ENCODE data around the gene CCM2. TPM values are rescaled to one million over a fixed set of nuclear protein-coding genes. Genes with fewer than 3 reads are reported as not detected.

CCM2 gene
- total and polyA plus RNA-seq, 2 of the 8 experiments (the other 6 are each of a cell fraction or from before 2014, with no cell fraction given): 31.6 to 41.2 TPM

DNA sequence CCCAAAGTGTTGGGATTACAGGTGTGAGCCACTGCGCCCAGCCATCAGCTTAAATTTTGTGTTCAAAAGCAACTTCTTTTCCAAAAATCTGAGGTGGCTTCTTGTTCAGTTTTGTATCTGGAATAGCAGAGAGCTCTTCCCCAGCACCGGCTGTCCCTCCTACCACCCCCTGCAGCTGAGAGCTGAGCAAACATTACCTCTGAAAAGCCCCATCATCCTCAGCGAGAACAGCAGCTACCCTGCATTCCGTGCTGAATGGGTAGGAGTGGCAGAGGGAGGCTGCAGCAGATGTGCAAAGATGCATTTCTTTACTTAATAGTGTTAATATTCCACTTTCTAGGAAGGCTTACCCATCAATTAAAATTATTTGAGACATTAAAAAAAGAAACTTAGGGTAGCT lies 31.8 kb downstream of the CCM2 start:
- Histone ChIP-seq H3K56ac (replicated peaks; ENCODE audit: insufficient read length, low read depth, low read length) (no peak overlapping the region), H3K18ac (ENCODE audit: extremely low read depth, low read length) (no peak overlapping the region)

More for the DNA sequence above, 31.8 kb downstream of the CCM2 start:
- no peaks in the 10 kb centered on the region for H3K23me2 ChIP-seq (ENCODE audit: low read depth, low read length)
- no peak overlapping the region for H2BK20ac ChIP-seq (ENCODE audit: low read length)
- H3K23ac ChIP-seq (ENCODE audit: insufficient read length): no peak overlapping the region
- ChIA-PET POLR2A (ENCODE audit: partially characterized antibody) (interaction anchor here (0.9 kb wide), 1 partner anchor 50 kb away, joined by 4 read pairs; no protein-coding TSS in a partner anchor), CTCF (ENCODE audit: partially characterized antibody) (interaction anchor here (0.8 to 2.0 kb wide), 5 partner anchors 10 to 119 kb away, joined by 3 to 10 read pairs (median 6); no protein-coding TSS in a partner anchor)
- H2BK5ac ChIP-seq (ENCODE audit: low read depth, low read length): 0 out of 2 replicates have a peak overlapping the region, but pooled peaks have one; percentile 26
- H4K8ac ChIP-seq (ENCODE audit: extremely low read depth, insufficient read depth, low read length): no peak overlapping the region
- H3K36me3 ChIP-seq (ENCODE audit: control insufficient read depth in 2 of 4, insufficient read depth in 4 of 4, low read length in 3 of 4): no peaks in the 10 kb centered on the region
- peaks cover 0 to 25% of the 10 kb centered on the region in 2 experiments; a peak in 2 of 4 replicates for H3K79me2 ChIP-seq (ENCODE audit: control insufficient read depth in 1 of 2, insufficient read depth in 2 of 2, low read length in 2 of 2)
- H2BK120ac ChIP-seq (replicated peaks; ENCODE audit: low read depth, low read length): no peak overlapping the region
- H2BK15ac ChIP-seq (ENCODE audit: low read length): no peak overlapping the region
- H4K5ac ChIP-seq (ENCODE audit: insufficient read length, low read depth, low read length): no peak overlapping the region
- DNase-seq (ENCODE audit: low read depth in 1 of 2, low spot score in 2 of 2): no peak
- no peak for FAIRE-seq
- no peak overlapping the region for H2AFZ ChIP-seq (ENCODE audit: low read length)
- TF ChIP-seq POU5F1 (IDR thresholded peaks at IDR 0.05; ENCODE audit: low read depth, low read length) (no peak), EP300 (IDR thresholded peaks at IDR 0.05; ENCODE audit: borderline replicate concordance in 1 of 2, low read depth in 2 of 2, low read length in 2 of 2) (peak in 1 of 2 experiments; percentile 14; a peak in 1 of 3 replicates), RXRA (IDR thresholded peaks at IDR 0.05; ENCODE audit: insufficient read depth, low read depth, low read length) (no peak), TEAD4 (IDR thresholded peaks at IDR 0.05; ENCODE audit: low read depth, low read length) (0 out of 2 replicates have a peak, but pooled peaks have one; percentile 20), BCL11A (IDR thresholded peaks at IDR 0.05; ENCODE audit: low read depth in 2 of 2, low read length in 2 of 2) (no peak)
- peaks cover 0 to 5% (median 0%) of the 10 kb centered on the region in 4 experiments; a peak in 1 of 7 replicates for H3K4me1 ChIP-seq (replicated peaks in 1 of 4; ENCODE audit: control insufficient read depth in 3 of 4, insufficient read depth in 4 of 4, low read length in 3 of 4)
- H3K9me3 ChIP-seq (ENCODE audit: insufficient read depth in 2 of 2, low read depth in 1 of 2, low read length in 1 of 2): no peaks in the 10 kb centered on the region
- no peak overlapping the region for H4K91ac ChIP-seq (replicated peaks; ENCODE audit: insufficient read length, low read length)
- H3K4ac ChIP-seq (replicated peaks; ENCODE audit: insufficient read length, low read depth, low read length): no peak overlapping the region
- no peak overlapping the region for H3K4me3 ChIP-seq (ENCODE audit: extremely low read depth in 1 of 4, insufficient read depth in 2 of 4, low read depth in 3 of 4, low read length in 4 of 4)
- H3K9ac ChIP-seq (replicated peaks in 1 of 4; ENCODE audit: extremely low read depth in 1 of 4, low read depth in 3 of 4, low read length in 3 of 4): no peak overlapping the region
- no peaks in the 10 kb centered on the region for H3K27me3 ChIP-seq (replicated peaks in 1 of 4; ENCODE audit: control insufficient read depth in 3 of 4, extremely low read depth in 1 of 4, insufficient read depth in 3 of 4, low read length in 3 of 4)
- no peak overlapping the region for H3K4me2 ChIP-seq (ENCODE audit: insufficient read depth in 1 of 2, low read depth in 2 of 2, low read length in 2 of 2)
- no peak overlapping the region for H3K27ac ChIP-seq (ENCODE audit: low read depth, low read length)
- peaks cover 0 to 5% of the 10 kb centered on the region in 2 experiments for H4K20me1 ChIP-seq (replicated peaks in 1 of 2; ENCODE audit: control insufficient read depth in 1 of 2, insufficient read depth in 2 of 2, low read length in 2 of 2)
- H3K14ac ChIP-seq (ENCODE audit: insufficient read length): no peak overlapping the region
- no peak overlapping the region for H2BK12ac ChIP-seq (ENCODE audit: low read depth, low read length)
- no peaks in the 10 kb centered on the region; the same call in none of the 2 replicates for H3K79me1 ChIP-seq (ENCODE audit: low read depth, low read length)
- 77% methylated on average over 4 of the region's 4 CpGs; no CpG with 5 or more reads in 1 of the 2 experiments for WGBS, 2 experiments (ENCODE audit: extremely low coverage in 1 of 2, insufficient coverage in 1 of 2, insufficient read length in 1 of 2, insufficient replicate concordance in 2 of 2, low coverage in 1 of 2, low lambda C conversion rate in 2 of 2, missing lambda C conversion rate in 1 of 2)
- no peak overlapping the region for H2AK5ac ChIP-seq (ENCODE audit: low read depth, low read length)

All from H1 (cell line).